ENCODE data around the gene TMEM174. TPM values are rescaled to one million over a fixed set of nuclear protein-coding genes. Genes with fewer than 3 reads are reported as not detected.

Gene TMEM174, protein sequence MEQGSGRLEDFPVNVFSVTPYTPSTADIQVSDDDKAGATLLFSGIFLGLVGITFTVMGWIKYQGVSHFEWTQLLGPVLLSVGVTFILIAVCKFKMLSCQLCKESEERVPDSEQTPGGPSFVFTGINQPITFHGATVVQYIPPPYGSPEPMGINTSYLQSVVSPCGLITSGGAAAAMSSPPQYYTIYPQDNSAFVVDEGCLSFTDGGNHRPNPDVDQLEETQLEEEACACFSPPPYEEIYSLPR
- not detected for polyA plus RNA-seq

GRCh38 chr5:73172951-73173350 lies at the start of gene TMEM174:
TMEM174 (plus strand) TSS chr5:73173193; CDS start chr5:73173244, 51 bp downstream.
- Mint-ChIP-seq H3K9me3 (peaks cover 0 to 1% (median 0%) of the 10 kb centered on the region in 6 donors), H3K36me3 (no peaks in the 10 kb centered on the region), H3K27ac (no peak within 1 kb of the TSS), H3K4me3 (no peak within 1 kb of the TSS), H3K4me1 (no peaks in the 10 kb centered on the region), H3K27me3 (ENCODE audit: low read depth in 3 of 3) (peaks cover 10 to 20% (median 12%) of the 10 kb centered on the region in 3 donors)
- no peak for DNase-seq

DNA sequence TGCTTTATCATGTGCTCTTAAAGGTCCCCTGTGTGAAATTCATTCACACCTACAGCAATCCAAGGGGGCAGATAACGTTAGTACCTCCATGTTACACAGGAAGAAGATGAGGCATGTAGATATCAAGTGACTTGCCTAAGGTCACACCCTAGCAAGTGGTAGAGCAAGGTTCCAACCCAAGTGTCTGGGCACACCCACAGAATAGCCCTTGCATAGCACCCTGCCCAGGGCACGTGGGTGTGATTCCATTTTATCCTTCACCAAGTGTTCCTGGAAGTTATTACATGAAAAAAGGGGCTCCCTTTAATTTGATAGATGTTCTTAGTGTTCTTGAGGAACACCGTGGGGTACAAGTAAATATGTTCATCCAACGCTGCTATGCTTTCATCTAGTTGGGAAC lies 47.7 kb upstream of the TMEM174 start:
- Mint-ChIP-seq H3K9me3 (no peaks in the 10 kb centered on the region), H3K27me3 (ENCODE audit: low read depth in 3 of 3) (peaks cover 10 to 14% (median 12%) of the 10 kb centered on the region in 3 donors), H3K4me3 (no peak overlapping the region), H3K27ac (no peak overlapping the region), H3K4me1 (peaks cover 42 to 48% of the 10 kb centered on the region in 2 donors), H3K36me3 (no peaks in the 10 kb centered on the region)
- DNase-seq, result no peak

DNA sequence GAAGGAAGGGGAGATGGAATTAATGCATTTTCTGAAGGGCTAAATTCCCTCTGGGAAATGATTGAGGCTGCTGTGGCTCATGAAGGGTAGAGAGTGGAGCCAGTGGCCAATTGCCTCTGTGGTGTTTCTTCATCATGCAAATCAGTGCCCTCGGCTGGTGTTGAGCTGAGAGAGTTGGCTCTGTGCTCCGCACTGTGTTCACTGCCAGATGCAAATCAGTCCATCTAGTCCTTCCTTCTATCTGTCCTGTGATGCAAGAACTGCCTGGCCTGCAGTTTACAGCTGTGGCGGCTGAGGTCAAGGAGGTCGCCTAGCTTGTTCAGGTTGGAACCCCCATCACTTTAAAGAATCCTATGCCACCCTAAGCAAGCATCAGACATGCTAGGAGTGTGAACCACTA lies 46.6 kb upstream of the TMEM174 start:
- no peak overlapping the region for H3K4me3 Mint-ChIP-seq
- peaks cover 3 to 12% (median 9%) of the 10 kb centered on the region in 3 donors for H3K27me3 Mint-ChIP-seq (ENCODE audit: low read depth in 3 of 3)
- DNase-seq, result no peak
- H3K4me1 Mint-ChIP-seq, result peaks cover 37 to 39% of the 10 kb centered on the region in 2 donors
- H3K9me3 Mint-ChIP-seq, result no peaks in the 10 kb centered on the region
- H3K36me3 Mint-ChIP-seq, result no peaks in the 10 kb centered on the region
- no peak overlapping the region for H3K27ac Mint-ChIP-seq

DNA sequence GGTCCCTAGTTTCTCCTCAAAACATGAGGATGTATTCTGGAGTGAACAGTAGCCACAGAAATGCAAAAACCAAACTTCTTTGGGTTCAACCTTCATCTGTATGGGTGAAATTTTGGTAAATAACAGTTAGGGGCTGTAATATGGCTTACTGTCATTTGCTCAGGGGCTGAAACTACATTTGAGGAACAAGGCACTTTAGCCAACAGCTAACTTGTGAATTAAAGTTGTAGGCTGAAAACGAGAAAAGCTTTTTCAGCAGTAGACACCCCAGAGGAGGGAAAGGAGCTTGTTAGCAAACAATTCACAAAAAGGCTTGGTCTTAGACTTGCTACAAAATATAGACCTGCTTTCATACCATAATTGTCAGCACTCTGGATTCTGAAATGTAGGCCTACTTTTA lies 46.0 kb upstream of the TMEM174 start:
- Mint-ChIP-seq H3K4me1 (peaks cover 33 to 34% of the 10 kb centered on the region in 2 donors), H3K36me3 (no peaks in the 10 kb centered on the region), H3K4me3 (no peak overlapping the region), H3K9me3 (no peaks in the 10 kb centered on the region), H3K27me3 (ENCODE audit: low read depth in 3 of 3) (peaks cover 0 to 9% (median 7%) of the 10 kb centered on the region in 3 donors), H3K27ac (no peak overlapping the region)
- no peak for DNase-seq

DNA sequence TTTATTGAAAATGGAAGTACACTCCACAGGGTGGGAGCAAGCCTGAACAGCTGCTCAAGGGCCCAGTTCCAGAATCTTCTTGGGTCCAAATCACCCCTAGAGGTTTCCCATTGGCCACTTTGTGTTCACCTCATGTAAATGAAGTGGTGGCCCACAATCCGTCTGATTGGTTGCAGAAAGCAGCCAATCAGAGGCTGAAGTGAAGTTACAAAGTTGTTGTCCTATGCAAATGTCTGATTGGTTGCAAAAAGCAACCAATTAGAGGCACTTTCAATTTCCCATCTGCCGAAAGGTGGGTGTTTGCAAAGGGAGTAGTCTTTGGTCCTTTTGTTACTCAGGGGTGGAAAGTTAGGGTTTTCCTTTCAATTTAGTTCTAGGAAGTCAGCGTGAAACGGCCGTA lies 43.9 kb upstream of the TMEM174 start:
- H3K36me3 Mint-ChIP-seq, result no peaks in the 10 kb centered on the region
- no peak overlapping the region for H3K4me3 Mint-ChIP-seq
- no peaks in the 10 kb centered on the region for H3K9me3 Mint-ChIP-seq
- peaks cover 0 to 6% (median 6%) of the 10 kb centered on the region in 3 donors for H3K27me3 Mint-ChIP-seq (ENCODE audit: low read depth in 3 of 3)
- H3K27ac Mint-ChIP-seq, result no peak overlapping the region
- peaks cover 17 to 18% of the 10 kb centered on the region in 2 donors for H3K4me1 Mint-ChIP-seq
- DNase-seq, result no peak

GRCh38 chr5:73130811-73131210 lies 42.2 kb upstream of the TMEM174 start:
- Mint-ChIP-seq H3K27ac (no peak overlapping the region), H3K4me3 (no peak overlapping the region), H3K36me3 (no peaks in the 10 kb centered on the region), H3K4me1 (peaks cover 2 to 4% of the 10 kb centered on the region in 2 donors), H3K9me3 (no peaks in the 10 kb centered on the region), H3K27me3 (ENCODE audit: low read depth in 3 of 3) (peaks cover 2 to 7% (median 4%) of the 10 kb centered on the region in 3 donors)
- DNase-seq, result no peak

GRCh38 chr5:73131711-73132425 lies 41.1 kb upstream of the TMEM174 start:
- H3K9me3 Mint-ChIP-seq, result no peaks in the 10 kb centered on the region
- H3K27me3 Mint-ChIP-seq (ENCODE audit: low read depth in 3 of 3), result peaks cover 3 to 7% (median 4%) of the 10 kb centered on the region in 3 donors
- DNase-seq, result no peak
- H3K27ac Mint-ChIP-seq, result no peak overlapping the region
- no peaks in the 10 kb centered on the region for H3K4me1 Mint-ChIP-seq
- no peak overlapping the region for H3K4me3 Mint-ChIP-seq
- H3K36me3 Mint-ChIP-seq, result no peaks in the 10 kb centered on the region

- Mint-ChIP-seq H3K27me3 (ENCODE audit: low read depth in 3 of 3) (peaks cover 3 to 7% (median 4%) of the 10 kb centered on the region in 3 donors), H3K36me3 (no peaks in the 10 kb centered on the region), H3K4me3 (no peak overlapping the region)
Measured at GRCh38 chr5:73132759-73133158, 40.2 kb upstream of the TMEM174 start.

DNA sequence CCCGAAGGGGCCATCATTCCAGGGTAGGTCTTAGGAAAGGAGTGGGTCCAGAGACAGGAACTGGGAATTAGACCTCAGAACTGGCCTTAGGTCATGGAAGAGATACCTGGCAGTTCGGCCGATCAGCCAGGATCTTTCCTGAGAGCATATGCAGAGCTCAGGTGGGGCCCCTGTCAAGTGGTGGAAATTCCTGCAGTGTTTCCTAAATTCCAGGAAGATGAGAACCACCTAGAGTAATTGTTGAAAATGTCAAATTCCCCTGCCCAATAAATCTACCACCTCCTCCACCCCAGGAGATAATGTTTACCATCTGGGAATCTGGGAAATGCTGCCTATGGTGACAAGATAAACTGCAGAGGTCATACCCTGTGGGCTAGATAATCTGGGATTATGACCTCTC lies 38.0 kb upstream of the TMEM174 start:
- DNase-seq, result no peak
- Mint-ChIP-seq H3K4me1 (no peaks in the 10 kb centered on the region), H3K27ac (no peak overlapping the region), H3K4me3 (no peak overlapping the region), H3K27me3 (ENCODE audit: low read depth in 3 of 3) (peaks cover 2 to 10% (median 7%) of the 10 kb centered on the region in 3 donors), H3K9me3 (no peaks in the 10 kb centered on the region), H3K36me3 (no peaks in the 10 kb centered on the region)

More at GRCh38 chr5:73132759-73133158, 40.2 kb upstream of the TMEM174 start:
- Mint-ChIP-seq H3K9me3 (no peaks in the 10 kb centered on the region), H3K27ac (no peak overlapping the region), H3K4me1 (no peaks in the 10 kb centered on the region)
- DNase-seq, result no peak

DNA sequence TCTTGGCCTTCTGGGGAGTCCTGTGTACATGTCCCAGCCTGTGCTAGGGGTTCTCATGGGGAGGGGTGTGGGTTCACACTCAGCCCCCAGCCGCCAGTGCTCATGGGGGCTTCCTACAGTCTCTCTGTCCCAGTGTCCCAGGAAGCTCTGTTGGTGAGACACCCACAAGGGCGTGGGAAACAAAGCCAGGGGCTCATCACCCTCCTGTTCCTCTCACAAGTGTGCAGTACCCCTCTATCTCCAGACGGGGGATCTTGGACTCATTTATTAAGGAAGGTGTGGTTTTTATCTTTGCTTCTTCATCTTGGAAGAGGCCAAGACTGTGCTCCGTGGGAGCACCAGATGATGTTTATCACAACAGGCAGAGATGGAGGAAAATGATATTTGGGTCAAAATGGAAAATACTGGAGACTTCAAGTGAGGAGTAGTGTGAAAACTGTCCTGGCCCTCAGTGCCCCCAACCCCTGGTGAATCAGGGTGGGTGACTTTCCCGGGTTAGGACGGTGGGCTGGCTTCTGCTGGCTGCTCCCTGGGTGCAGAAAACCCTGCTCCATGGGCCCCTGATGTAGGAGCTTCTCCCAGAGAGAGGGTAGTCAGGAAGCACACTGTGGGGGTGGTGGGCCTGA lies 37.5 kb upstream of the TMEM174 start:
- no peaks in the 10 kb centered on the region for H3K4me1 Mint-ChIP-seq
- no peaks in the 10 kb centered on the region for H3K9me3 Mint-ChIP-seq
- no peak overlapping the region for H3K4me3 Mint-ChIP-seq
- peaks cover 2 to 10% (median 2%) of the 10 kb centered on the region in 3 donors for H3K27me3 Mint-ChIP-seq (ENCODE audit: low read depth in 3 of 3)
- H3K27ac Mint-ChIP-seq, result no peak overlapping the region
- no peaks in the 10 kb centered on the region for H3K36me3 Mint-ChIP-seq
- no peak for DNase-seq

DNA sequence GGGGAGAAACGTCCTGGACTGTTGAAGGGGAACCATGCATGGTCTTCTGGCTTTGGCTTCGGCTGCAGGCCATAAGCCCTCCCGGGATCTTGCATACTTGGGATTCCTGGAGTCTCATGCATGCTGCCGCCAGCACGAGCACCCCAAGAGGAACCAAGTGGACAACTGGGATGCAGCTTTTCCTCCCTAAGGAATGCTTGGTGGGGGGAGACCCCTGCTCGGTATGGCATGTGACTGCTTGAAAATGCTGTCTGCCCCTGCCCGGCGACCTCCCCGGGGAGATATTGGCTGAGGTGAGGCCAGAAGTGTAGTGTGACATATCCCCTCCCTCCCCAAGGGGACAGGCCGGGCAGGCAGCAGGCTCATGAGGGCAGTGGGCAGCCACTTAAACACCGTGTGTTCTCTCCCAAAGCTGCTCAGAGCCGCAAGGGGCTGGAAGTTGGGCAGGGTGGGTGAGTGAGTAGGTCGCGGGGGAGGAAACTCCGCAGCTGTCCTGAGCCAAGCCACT lies 36.9 kb upstream of the TMEM174 start:
- Mint-ChIP-seq H3K36me3 (no peaks in the 10 kb centered on the region), H3K9me3 (no peaks in the 10 kb centered on the region), H3K27ac (no peak overlapping the region), H3K4me3 (no peak overlapping the region), H3K27me3 (ENCODE audit: low read depth in 3 of 3) (peaks cover 1 to 10% (median 2%) of the 10 kb centered on the region in 3 donors), H3K4me1 (no peaks in the 10 kb centered on the region)
- no peak for DNase-seq

DNA sequence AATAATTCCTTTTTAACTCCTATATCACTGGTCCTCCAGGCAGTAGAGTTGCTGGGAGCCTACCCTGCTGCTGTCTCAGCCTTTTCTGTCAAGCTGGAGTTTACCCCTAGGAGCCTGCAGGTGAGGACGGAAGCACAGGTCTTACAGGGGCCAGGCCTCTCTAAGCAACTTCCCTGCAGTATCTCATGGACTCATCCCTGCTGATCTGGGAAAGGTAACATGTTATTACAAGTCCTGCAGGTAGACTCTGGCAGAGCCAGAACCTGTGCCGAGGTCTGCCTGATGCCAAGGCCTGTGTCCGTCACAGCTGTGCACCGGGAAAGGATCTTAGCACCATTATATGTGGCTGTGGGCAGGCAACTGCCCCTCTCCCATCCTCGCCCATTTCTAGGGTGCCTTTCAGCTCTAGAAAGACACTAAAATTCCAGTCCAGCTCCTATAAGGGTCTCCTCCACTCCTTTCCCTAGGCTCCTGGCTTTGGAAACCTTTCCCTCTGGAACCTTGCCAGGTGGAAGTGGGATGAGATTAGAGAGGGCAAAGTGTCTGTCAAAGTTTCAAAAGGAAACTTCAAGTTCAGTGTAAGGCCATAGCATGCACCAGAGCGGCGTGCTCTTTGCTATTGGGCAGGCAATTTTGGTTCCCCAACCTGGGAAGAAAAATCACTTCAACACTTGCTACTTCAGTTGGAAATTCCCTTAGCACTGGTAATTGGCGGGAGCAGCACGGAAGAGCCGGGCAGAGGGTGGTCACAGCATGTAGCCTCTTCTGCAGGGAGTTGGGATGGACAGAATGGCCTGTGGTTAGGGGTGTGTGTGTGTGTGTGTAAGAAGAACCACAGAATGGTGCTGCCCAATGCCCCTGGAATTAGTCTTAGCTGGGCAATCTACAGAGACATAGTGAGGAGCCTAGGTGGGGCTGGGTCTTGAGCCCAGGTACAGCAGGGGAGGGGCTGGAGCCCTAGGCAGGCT lies 35.1 kb upstream of the TMEM174 start:
- Mint-ChIP-seq H3K36me3 (no peaks in the 10 kb centered on the region), H3K4me3 (no peak overlapping the region), H3K27me3 (ENCODE audit: low read depth in 3 of 3) (peaks cover 1 to 14% (median 2%) of the 10 kb centered on the region in 3 donors), H3K4me1 (no peaks in the 10 kb centered on the region), H3K9me3 (no peaks in the 10 kb centered on the region), H3K27ac (no peak overlapping the region)
- no peak for DNase-seq

DNA sequence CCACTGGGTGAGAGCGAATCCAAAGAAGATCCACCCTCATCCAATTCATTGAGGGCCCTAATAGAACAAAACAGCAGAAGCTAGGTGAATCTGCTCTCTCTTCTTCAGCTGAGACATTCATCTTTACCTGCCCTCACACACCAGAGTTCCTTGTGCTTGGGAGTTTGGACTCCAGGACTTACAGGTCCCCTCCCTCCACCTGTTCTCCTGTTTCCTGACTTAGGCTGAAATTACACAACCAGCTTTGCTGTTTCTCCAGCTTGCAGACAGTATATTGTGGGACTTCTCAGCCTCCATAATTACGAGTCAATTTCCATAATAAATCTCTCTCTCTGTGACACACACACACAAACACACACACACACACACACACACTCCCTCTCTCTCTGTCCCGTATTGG lies 33.5 kb upstream of the TMEM174 start:
- no peaks in the 10 kb centered on the region for H3K9me3 Mint-ChIP-seq
- no peak for DNase-seq
- no peak overlapping the region for H3K27ac Mint-ChIP-seq
- no peak overlapping the region for H3K4me3 Mint-ChIP-seq
- H3K36me3 Mint-ChIP-seq, result no peaks in the 10 kb centered on the region
- no peaks in the 10 kb centered on the region for H3K4me1 Mint-ChIP-seq
- peaks cover 2 to 14% (median 4%) of the 10 kb centered on the region in 3 donors for H3K27me3 Mint-ChIP-seq (ENCODE audit: low read depth in 3 of 3)
